GM19372 (cell line): Measurements from ENCODE around the gene FLT1.

Experiments used
- ATAC-seq: cut with Tn5 transposase; IDR thresholded peaks from one replicate; pipeline ENCODE4 v1.9.1; 2021; ENCODE audit warnings: mild to moderate bottlenecking, low read depth, moderate library complexity; ENCODE audit not compliant: unreplicated experiment

The FLT1 gene

GRCh38 chr13:28494778-28495537, at the start of gene FLT1:
Gene FLT1, minus strand, starts transcription at chr13:28495128. Its CDS starts 285 bp downstream, at chr13:28494843.
- no peak for ATAC-seq

- no peak for ATAC-seq
These were observed 49.1 kb upstream of the FLT1 start for GRCh38 chr13:28544026-28544425.

- no peak for ATAC-seq
These were observed 47.9 kb upstream of the FLT1 start for GRCh38 chr13:28542804-28543203.

DNA sequence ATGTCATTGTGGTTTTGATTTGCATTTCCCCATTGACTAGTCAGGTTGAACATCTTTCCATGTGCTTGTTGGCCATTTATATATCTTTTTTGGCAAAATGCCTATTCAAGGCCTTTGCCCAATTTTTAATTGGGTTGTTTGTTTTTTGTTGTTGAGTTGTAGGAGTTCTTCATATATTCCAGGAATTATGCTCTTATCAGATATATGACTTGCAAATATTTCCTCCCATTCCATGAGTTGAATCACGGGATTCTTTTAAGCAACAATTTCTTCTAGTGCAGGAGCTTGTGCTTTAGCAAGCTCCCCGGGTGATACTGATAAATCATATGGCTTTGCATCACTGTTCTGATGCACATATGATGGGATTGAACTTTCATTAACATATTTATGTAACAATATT, 47.0 kb upstream of the FLT1 start:
- ATAC-seq = no peak

- ATAC-seq = no peak
These were observed 45.7 kb upstream of the FLT1 start for GRCh38 chr13:28540612-28541011.

GRCh38 chr13:28539625-28540286, 44.8 kb upstream of the FLT1 start:
- ATAC-seq = no peak

DNA sequence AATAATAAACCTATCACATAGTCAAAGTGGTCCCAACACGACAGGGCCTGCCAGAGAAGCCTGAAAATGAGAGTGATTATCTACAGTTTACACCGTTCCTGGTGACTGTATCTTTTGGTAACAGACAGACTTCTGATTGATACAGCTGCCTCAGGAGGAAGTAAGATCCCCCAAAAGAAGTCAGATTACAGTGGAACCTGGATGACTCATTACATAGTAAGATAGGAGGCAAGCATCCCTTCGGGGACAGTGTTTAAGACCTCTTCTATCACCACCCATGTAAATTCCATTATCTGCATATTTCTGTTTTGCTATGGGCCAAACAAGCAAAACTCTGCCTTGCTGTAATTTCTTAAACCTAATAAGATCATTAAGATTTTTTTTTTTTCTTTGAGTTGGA, 44.0 kb upstream of the FLT1 start:
- no peak for ATAC-seq

GRCh38 chr13:28537171-28537570, 42.2 kb upstream of the FLT1 start:
- ATAC-seq = no peak

DNA sequence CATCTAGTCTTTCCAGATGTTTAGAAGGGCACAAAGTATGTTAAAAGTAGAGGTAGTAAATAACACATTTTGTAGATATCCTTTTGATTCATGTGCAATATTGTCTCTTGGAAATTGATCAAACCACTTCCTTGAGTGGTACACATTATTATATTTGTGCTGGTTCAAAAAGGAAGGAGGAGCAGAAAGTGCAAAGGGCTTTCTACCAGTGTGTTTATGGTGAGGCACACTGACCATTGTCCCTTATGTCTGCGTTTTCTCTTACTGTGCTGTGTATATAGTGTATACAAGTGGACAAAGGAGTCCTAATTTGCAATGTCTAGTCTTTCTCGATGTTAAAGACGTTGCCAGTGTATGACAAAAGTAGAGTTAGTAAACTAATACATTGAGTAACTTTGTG, 41.4 kb upstream of the FLT1 start:
- no peak for ATAC-seq

DNA sequence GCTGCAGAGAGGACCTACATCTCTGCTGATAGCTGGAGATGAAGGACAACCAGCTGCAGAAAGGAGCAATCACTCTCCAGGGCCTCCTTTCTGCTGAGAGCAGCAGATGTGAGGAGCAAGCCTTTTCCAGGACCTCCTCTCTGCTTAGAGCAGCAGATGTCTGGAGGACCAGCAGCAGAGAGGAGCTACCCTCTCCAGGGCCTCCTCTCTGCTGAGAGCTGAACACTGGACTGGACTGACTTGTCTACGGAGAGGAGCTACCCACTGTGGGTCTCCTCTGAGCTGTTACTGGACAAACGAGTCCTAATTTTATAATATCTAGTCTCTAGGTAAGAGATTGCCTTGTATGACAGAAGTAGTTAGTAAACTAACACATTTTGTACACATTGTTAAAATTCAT, 40.8 kb upstream of the FLT1 start:
- no peak for ATAC-seq

- ATAC-seq = no peak
These were observed 39.9 kb upstream of the FLT1 start for GRCh38 chr13:28534801-28535200.

DNA sequence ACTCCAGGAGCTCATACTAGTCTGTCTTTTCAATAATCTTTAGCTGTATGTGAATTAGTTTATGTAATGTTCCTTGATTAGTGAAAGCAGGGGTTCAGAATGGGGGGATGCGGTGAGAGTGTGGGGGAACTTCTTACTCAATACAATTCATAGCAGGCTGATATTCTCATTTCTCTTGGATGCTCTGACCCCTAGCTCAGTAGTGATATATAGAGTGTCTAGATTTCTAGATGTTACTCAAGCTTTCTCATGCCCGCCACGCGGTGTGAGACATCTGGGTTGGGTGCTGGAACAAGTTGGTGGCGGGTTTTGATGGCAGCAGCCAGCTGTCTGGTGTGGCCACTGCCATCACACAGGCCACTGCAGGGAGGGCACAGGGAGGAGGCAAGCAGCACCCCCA, 39.3 kb upstream of the FLT1 start:
- no peak for ATAC-seq

DNA sequence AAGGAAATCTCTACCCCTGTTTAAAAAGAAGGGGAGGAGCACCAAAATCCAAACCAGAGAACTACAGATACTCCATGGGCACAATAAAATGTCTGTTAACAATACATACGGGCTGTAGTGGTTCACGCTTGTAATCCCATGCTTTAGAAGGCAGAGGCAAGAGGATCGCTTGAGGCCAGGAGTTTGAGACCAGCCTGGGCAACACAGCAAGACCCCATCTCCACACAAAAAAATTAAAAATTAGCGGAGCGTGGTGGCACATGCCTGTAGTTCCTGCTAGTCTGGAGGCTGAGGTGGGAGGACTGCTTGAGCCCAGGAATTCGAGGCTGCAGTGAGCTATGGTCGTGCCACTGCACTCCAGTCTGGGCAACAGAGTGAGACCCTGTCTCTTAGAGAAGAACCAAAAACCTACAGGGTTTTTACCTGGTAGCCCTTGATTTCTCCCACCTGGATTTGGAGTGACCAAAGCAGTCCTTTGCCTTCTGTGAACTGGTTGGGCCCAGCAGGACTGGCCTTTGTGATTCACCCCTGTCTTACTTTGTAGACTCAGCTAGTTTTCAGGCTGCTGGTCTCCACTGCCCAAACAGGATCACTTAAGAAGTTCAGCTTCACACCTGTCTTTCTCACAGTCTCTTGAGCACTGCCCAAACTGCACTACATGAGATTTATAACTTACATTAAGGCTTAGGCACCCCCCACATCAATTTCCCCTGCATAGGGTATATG, 38.7 kb upstream of the FLT1 start:
- no peak for ATAC-seq

DNA sequence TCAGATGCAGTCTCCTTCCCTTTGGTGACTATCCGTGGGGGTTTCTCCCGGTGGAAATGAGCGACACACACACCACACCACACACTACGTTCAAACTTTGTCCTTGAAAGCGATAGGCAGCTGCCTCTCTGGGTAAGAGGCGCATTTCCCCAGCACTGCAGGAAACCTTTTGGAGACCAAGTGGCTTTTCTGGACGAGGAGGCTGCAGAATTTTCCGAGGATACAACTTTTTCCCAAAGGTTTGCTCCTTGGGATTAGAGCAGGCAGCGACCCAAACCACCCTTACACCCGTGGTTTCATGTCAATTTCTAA, 38.2 kb upstream of the FLT1 start:
- no peak for ATAC-seq

- ATAC-seq = no peak
These were observed 37.6 kb upstream of the FLT1 start for GRCh38 chr13:28532388-28533124.

DNA sequence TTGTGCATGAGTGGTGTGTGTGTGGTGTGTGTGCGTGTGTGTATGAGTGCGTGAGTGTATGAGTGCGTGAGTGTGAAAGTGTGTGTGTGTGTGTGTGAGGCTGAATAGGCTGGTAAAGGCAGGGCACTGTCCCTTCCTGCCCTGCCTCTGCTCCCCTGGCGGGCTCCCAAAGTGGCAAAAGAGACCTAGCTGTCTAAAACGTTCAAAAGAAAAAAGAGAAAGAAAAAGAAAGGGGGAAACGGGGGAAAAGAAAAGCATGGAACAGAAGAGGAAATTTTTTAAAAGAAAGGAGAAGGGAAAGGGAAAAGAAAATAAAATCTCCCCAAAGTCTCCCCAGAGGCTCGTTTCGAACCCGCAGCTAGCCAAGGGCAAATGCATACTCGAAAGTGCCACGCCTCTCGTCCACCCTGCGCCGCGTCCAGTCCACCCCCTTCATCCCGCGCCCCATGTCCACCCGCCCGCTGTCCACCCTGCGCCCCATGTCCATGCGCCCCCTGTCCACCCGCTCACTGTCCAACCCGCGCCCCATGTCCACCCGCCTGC, 37.0 kb upstream of the FLT1 start:
- no peak for ATAC-seq

GRCh38 chr13:28531077-28531844, 36.3 kb upstream of the FLT1 start:
- no peak for ATAC-seq

- no peak for ATAC-seq
These were observed 35.8 kb upstream of the FLT1 start for GRCh38 chr13:28530729-28531076.

- ATAC-seq = no peak
These were observed 34.9 kb upstream of the FLT1 start for GRCh38 chr13:28529836-28530235.

DNA sequence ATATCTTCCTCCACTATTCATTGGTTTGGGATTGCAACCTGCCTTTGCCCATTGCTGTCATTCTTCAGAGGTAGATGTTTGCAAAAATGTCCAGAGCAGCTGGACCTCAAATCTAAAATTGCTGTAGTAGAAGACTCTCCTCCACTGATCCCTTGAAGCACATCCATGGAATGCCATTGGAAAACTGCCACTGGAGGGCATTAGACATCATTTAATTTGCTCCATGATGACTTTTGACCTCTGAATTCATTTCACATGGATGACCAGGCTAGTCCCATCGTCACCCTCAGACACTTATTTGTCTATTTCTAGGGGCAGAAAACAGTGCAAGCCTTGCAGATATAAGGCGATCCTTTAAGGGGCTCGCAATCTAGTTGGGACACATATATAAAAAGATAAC, 33.9 kb upstream of the FLT1 start:
- no peak for ATAC-seq
